T-helper 1 cell (primary cell): ENCODE data around the gene TMTC1.

Experiments used
- DNase-seq, 5 donors: peaks; one replicate each; pipeline ENCODE4 v3.0.0-alpha.2; 2012 to 2020

Gene TMTC1

GRCh38 chr12:29738365-29738764 is 45.4 kb downstream of the TMTC1 start:
- DNase-seq, result no peak

GRCh38 chr12:29737644-29738043 is 46.1 kb downstream of the TMTC1 start:
- no peak for DNase-seq

DNA sequence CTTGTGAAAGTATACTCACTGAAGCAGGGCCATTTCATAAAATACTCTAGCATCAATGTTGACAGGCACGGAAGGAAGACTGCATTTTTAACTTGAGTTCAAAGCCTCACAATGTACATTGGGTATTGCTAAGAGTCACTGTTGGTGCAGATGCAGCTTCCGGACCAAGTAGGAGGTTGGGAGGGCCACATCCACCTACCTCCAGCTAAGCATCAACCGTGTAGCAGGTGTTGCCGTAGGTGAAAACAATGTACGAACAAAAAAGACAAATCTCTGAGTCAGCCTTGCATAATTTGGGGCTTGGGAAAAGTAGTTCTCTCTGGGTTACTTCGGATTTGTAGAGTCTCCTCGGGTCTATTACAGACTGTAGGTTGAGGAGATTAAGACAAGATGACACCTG is 48.1 kb downstream of the TMTC1 start:
- DNase-seq, result no peak

GRCh38 chr12:29734734-29735133 is 49.0 kb downstream of the TMTC1 start:
- DNase-seq, result no peak

- DNase-seq, result no peak
Observed at GRCh38 chr12:29734305-29734704, 49.4 kb downstream of the TMTC1 start.

GRCh38 chr12:29733501-29733900 is 50.2 kb downstream of the TMTC1 start:
- DNase-seq, result no peak

DNA sequence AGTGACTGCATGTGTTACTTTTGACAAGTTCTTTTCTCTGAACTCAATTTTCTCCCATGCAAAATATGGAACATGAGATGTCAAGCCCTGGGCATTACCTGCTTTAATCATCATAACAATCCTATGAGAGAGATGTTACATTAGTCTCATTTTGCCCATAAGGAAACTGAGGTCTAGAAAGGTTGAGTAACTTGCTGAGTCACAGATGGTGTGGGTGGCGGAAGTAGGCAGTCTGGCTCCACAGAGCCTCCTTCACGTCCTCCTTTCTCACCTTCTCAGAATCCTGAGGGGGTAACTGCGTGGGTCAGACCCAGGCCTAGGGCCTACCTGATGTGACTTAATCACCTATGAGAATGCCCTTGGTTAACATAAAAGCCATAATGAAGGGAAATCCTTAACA is 50.7 kb downstream of the TMTC1 start:
- DNase-seq, result no peak

GRCh38 chr12:29732593-29732992 is 51.1 kb downstream of the TMTC1 start:
- no peak for DNase-seq

DNA sequence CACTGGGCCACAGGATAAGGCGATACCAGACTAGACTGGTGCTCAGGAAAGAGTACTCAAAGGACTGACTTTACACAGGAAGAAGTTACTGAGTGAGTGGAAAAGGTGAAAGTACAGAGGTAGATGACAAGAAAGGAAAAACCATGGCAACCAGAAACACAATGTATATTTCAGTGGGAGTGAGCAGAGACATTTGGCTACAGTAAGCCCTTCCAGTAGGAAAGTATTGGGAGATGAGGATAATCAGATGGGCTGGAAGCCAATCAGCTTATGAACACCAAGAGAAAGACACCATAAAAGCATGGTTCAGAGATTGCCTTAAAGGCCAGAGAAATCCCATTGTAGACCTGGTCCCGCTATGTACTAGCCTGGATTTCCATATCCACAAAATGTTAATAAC is 51.6 kb downstream of the TMTC1 start:
- no peak for DNase-seq

DNA sequence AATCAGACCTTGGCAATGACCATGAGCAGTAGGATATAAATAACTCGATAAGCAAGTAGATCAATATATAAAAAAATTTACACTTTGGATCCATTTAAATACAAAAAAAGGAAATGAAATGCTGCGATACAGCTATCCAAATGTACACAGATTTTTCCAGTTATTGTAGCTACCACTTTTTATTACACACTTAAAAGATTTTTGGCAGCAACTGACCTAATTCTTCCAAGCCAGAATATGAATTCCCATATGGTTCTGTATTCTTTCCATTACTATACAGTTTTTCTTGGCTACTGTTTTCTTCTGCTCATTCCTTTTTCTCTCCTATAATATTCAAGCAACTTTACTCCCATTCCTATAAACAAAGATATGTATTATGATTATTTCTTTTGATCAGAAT is 52.2 kb downstream of the TMTC1 start:
- DNase-seq, result no peak

- no peak for DNase-seq
Observed at GRCh38 chr12:29730481-29730880, 53.3 kb downstream of the TMTC1 start.

- no peak for DNase-seq
Observed at GRCh38 chr12:29728030-29728429, 55.7 kb downstream of the TMTC1 start.

- DNase-seq, result no peak
Observed at GRCh38 chr12:29726741-29727348, 56.9 kb downstream of the TMTC1 start.

DNA sequence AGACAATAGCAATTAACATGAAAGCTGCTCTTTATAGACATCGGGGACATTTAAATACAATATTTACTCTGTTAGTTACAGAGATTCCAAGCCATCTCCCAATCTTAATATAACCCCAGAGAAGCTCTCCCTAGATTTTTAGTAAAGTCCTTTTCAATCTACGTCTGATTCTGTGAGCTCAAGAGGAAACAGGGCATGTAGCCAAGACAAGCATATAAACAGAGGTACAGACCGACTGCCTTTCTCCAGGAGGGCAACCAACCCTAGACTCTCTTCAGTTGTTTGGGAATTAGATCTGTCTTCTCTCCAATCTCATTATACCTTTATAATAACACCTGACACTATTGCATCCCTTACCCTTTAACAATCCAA is 57.4 kb downstream of the TMTC1 start:
- DNase-seq, result no peak

DNA sequence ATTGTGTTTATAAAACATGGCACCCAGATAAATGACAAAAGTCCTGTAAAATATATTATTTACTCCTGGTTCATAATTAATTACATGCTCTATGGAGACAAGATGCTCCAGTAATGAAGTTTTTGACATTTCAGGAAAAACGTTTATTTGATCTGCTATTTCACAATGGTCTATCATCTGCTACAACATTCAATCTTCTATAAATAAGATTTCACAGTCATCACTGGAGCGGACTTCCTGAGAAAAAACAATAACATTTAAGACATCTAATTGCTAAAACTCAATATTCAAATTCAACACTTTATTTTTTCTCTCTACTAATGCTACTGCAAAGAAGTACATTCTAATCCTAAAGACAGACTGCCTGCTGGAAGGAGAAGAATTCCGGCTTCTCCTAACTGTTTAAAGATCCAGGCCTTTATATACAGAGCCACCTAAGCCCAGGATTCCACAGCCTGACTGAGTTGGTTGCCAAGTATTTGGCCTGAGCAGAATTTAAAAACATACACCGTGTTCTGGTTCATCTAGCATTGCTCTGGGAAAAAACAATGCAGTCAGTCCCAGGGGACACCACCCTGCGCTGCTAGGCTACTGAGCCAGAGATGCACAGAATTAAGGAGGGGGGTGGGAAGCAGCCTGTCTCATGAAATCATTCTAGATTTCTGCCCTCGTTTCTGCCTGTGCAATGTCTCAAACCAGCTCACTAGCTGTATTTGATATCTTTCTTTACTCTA is 58.0 kb downstream of the TMTC1 start:
- no peak for DNase-seq

GRCh38 chr12:29722164-29722563 is 61.6 kb downstream of the TMTC1 start:
- DNase-seq, result no peak

GRCh38 chr12:29719381-29719780 is 64.4 kb downstream of the TMTC1 start:
- DNase-seq, result no peak

GRCh38 chr12:29717540-29718100 is 66.1 kb downstream of the TMTC1 start:
- DNase-seq, result no peak

DNA sequence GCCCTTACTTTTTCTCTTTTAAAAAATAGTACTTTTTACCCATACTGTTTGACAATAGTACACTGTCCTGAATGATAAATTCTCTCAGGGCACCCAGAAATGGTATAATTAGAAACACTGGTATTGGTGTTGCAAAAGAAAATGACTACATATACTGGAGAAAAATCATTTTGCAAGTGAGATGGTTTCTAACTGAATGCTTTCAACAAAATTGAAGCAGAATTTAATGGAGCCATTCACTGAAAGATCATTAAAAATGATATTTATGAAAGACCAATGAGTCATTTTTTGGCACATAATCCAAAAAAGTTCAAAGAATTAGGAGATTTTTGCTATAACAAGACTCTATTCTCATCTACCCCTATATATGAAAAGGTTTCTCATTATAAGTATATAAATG is 68.8 kb downstream of the TMTC1 start:
- DNase-seq, result no peak

- no peak for DNase-seq
Observed at GRCh38 chr12:29713729-29714128, 70.0 kb downstream of the TMTC1 start.

DNA sequence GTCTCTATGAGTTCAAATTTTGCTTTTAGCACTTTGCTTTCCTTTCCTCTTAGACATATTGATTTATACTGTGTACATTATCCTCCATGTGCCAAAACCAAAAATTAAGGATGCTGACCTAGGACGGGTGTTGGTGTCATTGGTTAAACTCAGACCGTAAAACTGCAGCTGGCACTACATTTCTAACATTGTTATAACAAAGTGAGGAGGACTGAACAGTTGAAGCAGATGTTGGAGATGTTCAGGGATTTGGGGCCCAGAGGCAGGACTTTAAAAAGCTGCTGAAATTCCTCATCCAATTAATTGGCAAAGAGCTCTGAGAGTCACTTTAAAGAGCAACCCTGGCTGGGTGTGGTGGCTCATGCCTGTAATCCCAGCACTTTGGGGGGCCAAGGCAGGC is 72.4 kb downstream of the TMTC1 start:
- no peak for DNase-seq

GRCh38 chr12:29710104-29710503 is 73.6 kb downstream of the TMTC1 start:
- DNase-seq, result no peak

GRCh38 chr12:29709496-29710040 is 74.2 kb downstream of the TMTC1 start:
- DNase-seq, result no peak

GRCh38 chr12:29709054-29709453 is 74.7 kb downstream of the TMTC1 start:
- no peak for DNase-seq
